Endothelial cell of umbilical vein (primary cell): ENCODE data around the gene SCN5A.

ENCODE experiments used
- CTCF ChIP-seq, 2 donors: IDR thresholded peaks; 1 replicate in 1 of 2; 2 replicates in 1 of 2; pipeline ENCODE4 v1.5.1; 2011; ENCODE audit warnings: low read length in 2 of 2, mild to moderate bottlenecking in 2 of 2, moderate library complexity in 2 of 2, control low read depth in 1 of 2, inconsistent platforms in 1 of 2, low read depth in 1 of 2; ENCODE audit not compliant: insufficient read depth in 1 of 2; ENCODE audit errors: extremely low read depth in 1 of 2
- EZH2 ChIP-seq: IDR thresholded peaks from 2 replicates; pipeline ENCODE4 v1.6.1; 2012; ENCODE audit warnings: borderline replicate concordance, low read depth, mild to moderate bottlenecking, moderate library complexity, low read length, inconsistent platforms; ENCODE audit not compliant: severe bottlenecking
- GATA2 ChIP-seq: IDR thresholded peaks from 2 replicates; pipeline ENCODE4 v1.7.0; 2011; ENCODE audit warnings: low read depth, mild to moderate bottlenecking, moderate library complexity, mixed read lengths, low read length; ENCODE audit not compliant: insufficient read length, insufficient read depth
- MAX ChIP-seq: IDR thresholded peaks from 2 replicates; pipeline ENCODE4 v1.6.1; 2011; ENCODE audit not compliant: insufficient read depth, insufficient read length
- MYC ChIP-seq: IDR thresholded peaks from one replicate; pipeline ENCODE4 v1.6.1; 2011; ENCODE audit warnings: mild to moderate bottlenecking, low read depth, low read length
- POLR2A ChIP-seq: IDR thresholded peaks from 2 replicates; pipeline ENCODE4 v1.6.1; 2012; ENCODE audit warnings: low read depth, mild to moderate bottlenecking, control low read depth, low read length

- TF ChIP-seq MYC, result no peak
- no peak for TF ChIP-seq POLR2A
- TF ChIP-seq CTCF (IDR thresholded peaks at IDR 0.05; ENCODE audit: extremely low read depth in 1 of 2, insufficient read depth in 1 of 2, low read depth in 1 of 2, low read length in 2 of 2), result no peak
- TF ChIP-seq MAX, result no peak
- no peak for TF ChIP-seq EZH2
- no peak for TF ChIP-seq GATA2
Measured at GRCh38 chr3:38650248-38650951, 913 bp upstream of the SCN5A start.
